ENCODE results near the gene CLEC16A. TPM values are rescaled to one million over a fixed set of nuclear protein-coding genes. Genes with fewer than 3 reads are reported as not detected.

Gene CLEC16A
- polyA plus RNA-seq, 1 experiment: 11.9 TPM

- CTCF ChIA-PET: no interaction called here
- no peak for TF ChIP-seq CTCF (IDR thresholded peaks at IDR 0.05; ENCODE audit: low read depth, low read length)
- POLR2A ChIA-PET: interaction anchor here (0.5 kb wide), 1 partner anchor 97 kb away, joined by 3 read pairs; no protein-coding TSS in a partner anchor
- H3K27ac ChIP-seq (ENCODE audit: low read depth, low read length): no peak overlapping the region
- H3K4me3 ChIP-seq (ENCODE audit: low read depth, low read length): no peak overlapping the region
- no peaks in the 10 kb centered on the region for H3K9me3 ChIP-seq (ENCODE audit: control insufficient read depth, insufficient read depth, low read length)
- DNase-seq (ENCODE audit: low read depth, low spot score): no peak
- H3K27me3 ChIP-seq (ENCODE audit: control insufficient read depth, insufficient read depth, low read length): no peaks in the 10 kb centered on the region
Measured at GRCh38 chr16:10930755-10931093, 13.6 kb upstream of the CLEC16A start.

GRCh38 chr16:10931134-10931533, 13.2 kb upstream of the CLEC16A start:
- POLR2A ChIA-PET: interaction anchor here (0.5 kb wide), 1 partner anchor 97 kb away, joined by 3 read pairs; no protein-coding TSS in a partner anchor
- Histone ChIP-seq H3K4me3 (ENCODE audit: low read depth, low read length) (no peak overlapping the region), H3K9me3 (ENCODE audit: control insufficient read depth, insufficient read depth, low read length) (no peaks in the 10 kb centered on the region), H3K27me3 (ENCODE audit: control insufficient read depth, insufficient read depth, low read length) (no peaks in the 10 kb centered on the region), H3K27ac (ENCODE audit: low read depth, low read length) (no peak overlapping the region)
- TF ChIP-seq CTCF (IDR thresholded peaks at IDR 0.05; ENCODE audit: low read depth, low read length): no peak
- CTCF ChIA-PET: no interaction called here
- no peak for DNase-seq (ENCODE audit: low read depth, low spot score)

GRCh38 chr16:10931977-10932632, 12.3 kb upstream of the CLEC16A start:
- H3K27ac ChIP-seq (ENCODE audit: low read depth, low read length): no peak overlapping the region
- H3K4me3 ChIP-seq (ENCODE audit: low read depth, low read length): no peak overlapping the region
- CTCF ChIA-PET: interaction anchor here (0.6 to 2.1 kb wide), 4 partner anchors 10 to 1136 kb away, joined by 3 to 16 read pairs (median 4); partner anchors contain the start of gene DEXI
- DNase-seq (ENCODE audit: low read depth, low spot score): no peak
- TF ChIP-seq CTCF (IDR thresholded peaks at IDR 0.05; ENCODE audit: low read depth, low read length): no peak
- POLR2A ChIA-PET: interaction anchor here (0.6 kb wide), 1 partner anchor 320 kb away, joined by 3 read pairs; no protein-coding TSS in a partner anchor
- no peaks in the 10 kb centered on the region for H3K9me3 ChIP-seq (ENCODE audit: control insufficient read depth, insufficient read depth, low read length)
- no peaks in the 10 kb centered on the region for H3K27me3 ChIP-seq (ENCODE audit: control insufficient read depth, insufficient read depth, low read length)

- Histone ChIP-seq H3K27ac (ENCODE audit: low read depth, low read length) (no peak overlapping the region), H3K9me3 (ENCODE audit: control insufficient read depth, insufficient read depth, low read length) (no peaks in the 10 kb centered on the region), H3K27me3 (ENCODE audit: control insufficient read depth, insufficient read depth, low read length) (no peaks in the 10 kb centered on the region), H3K4me3 (ENCODE audit: low read depth, low read length) (no peak overlapping the region)
- ChIA-PET POLR2A (interaction anchor here (0.5 kb wide), 1 partner anchor 352 kb away, joined by 7 read pairs; the partner anchor contains the start of gene EMP2), CTCF (interaction anchor here (0.7 to 2.1 kb wide), 2 partner anchors 9 to 14 kb away, joined by 5 to 16 read pairs; partner anchors contain the start of gene DEXI)
- no peak for TF ChIP-seq CTCF (IDR thresholded peaks at IDR 0.05; ENCODE audit: low read depth, low read length)
- no peak for DNase-seq (ENCODE audit: low read depth, low spot score)
Measured at GRCh38 chr16:10932959-10933710, 11.2 kb upstream of the CLEC16A start.

- H3K27me3 ChIP-seq (ENCODE audit: control insufficient read depth, insufficient read depth, low read length): no peaks in the 10 kb centered on the region
- H3K4me3 ChIP-seq (ENCODE audit: low read depth, low read length): no peak overlapping the region
- no peak overlapping the region for H3K27ac ChIP-seq (ENCODE audit: low read depth, low read length)
- TF ChIP-seq CTCF (IDR thresholded peaks at IDR 0.05; ENCODE audit: low read depth, low read length): no peak
- POLR2A ChIA-PET: no interaction called here
- no peak for DNase-seq (ENCODE audit: low read depth, low spot score)
- H3K9me3 ChIP-seq (ENCODE audit: control insufficient read depth, insufficient read depth, low read length): no peaks in the 10 kb centered on the region
- CTCF ChIA-PET: interaction anchor here (2.1 kb wide), 1 partner anchor 15 kb away, joined by 16 read pairs; no protein-coding TSS in a partner anchor
Measured at GRCh38 chr16:10933865-10934264, 10.5 kb upstream of the CLEC16A start.
